ENCODE data around the gene RPL14.

RPL14 gene

GRCh38 chr3:40463579-40463978 lies 6.4 kb downstream of the RPL14 start:
- no peak for DNase-seq

- DNase-seq = no peak
Observed at GRCh38 chr3:40464339-40465110, 7.4 kb downstream of the RPL14 start.

- no peak for DNase-seq
Observed at GRCh38 chr3:40465111-40465407, 7.9 kb downstream of the RPL14 start.

GRCh38 chr3:40465456-40465855 lies 8.3 kb downstream of the RPL14 start:
- no peak for DNase-seq

- DNase-seq = no peak
Observed at GRCh38 chr3:40468018-40468417, 10.9 kb downstream of the RPL14 start.

GRCh38 chr3:40470701-40471100 lies 13.6 kb downstream of the RPL14 start:
- no peak for DNase-seq

GRCh38 chr3:40476478-40477470 lies 19.6 kb downstream of the RPL14 start, which contains the start of gene ZNF619:
TSS of gene ZNF619 (plus strand) at chr3:40477122. CDS start at chr3:40477980, 858 bp downstream.
- DNase-seq = peak; percentile 33

- DNase-seq = no peak
Observed at GRCh38 chr3:40477666-40478065, 20.5 kb downstream of the RPL14 start.

- DNase-seq = no peak
Observed at GRCh38 chr3:40487172-40487571, 30.0 kb downstream of the RPL14 start.

- DNase-seq = no peak
Observed at GRCh38 chr3:40490916-40491315, 33.8 kb downstream of the RPL14 start.

- no peak for DNase-seq
Observed at GRCh38 chr3:40494698-40495097, 37.6 kb downstream of the RPL14 start.

- no peak for DNase-seq
Observed at GRCh38 chr3:40497288-40497687, 40.1 kb downstream of the RPL14 start.

GRCh38 chr3:40499952-40500351 lies 42.8 kb downstream of the RPL14 start:
- no peak for DNase-seq

GRCh38 chr3:40502034-40502433 lies 44.9 kb downstream of the RPL14 start:
- no peak for DNase-seq

GRCh38 chr3:40504636-40505430 lies 47.7 kb downstream of the RPL14 start:
- DNase-seq = no peak

- DNase-seq = no peak
Observed at GRCh38 chr3:40505599-40506462, 48.7 kb downstream of the RPL14 start, which contains the start of gene ZNF620. TSS of gene ZNF620 (plus strand) at chr3:40506039. CDS start at chr3:40506353, 314 bp downstream.

GRCh38 chr3:40511031-40511718 lies 54.0 kb downstream of the RPL14 start:
- no peak for DNase-seq

GRCh38 chr3:40516201-40516600 lies 59.1 kb downstream of the RPL14 start:
- no peak for DNase-seq

GRCh38 chr3:40518067-40518466 lies 60.9 kb downstream of the RPL14 start:
- DNase-seq = no peak

All from GF-D8 (cell line).